ENCODE data around the gene SLC44A5.

DNA sequence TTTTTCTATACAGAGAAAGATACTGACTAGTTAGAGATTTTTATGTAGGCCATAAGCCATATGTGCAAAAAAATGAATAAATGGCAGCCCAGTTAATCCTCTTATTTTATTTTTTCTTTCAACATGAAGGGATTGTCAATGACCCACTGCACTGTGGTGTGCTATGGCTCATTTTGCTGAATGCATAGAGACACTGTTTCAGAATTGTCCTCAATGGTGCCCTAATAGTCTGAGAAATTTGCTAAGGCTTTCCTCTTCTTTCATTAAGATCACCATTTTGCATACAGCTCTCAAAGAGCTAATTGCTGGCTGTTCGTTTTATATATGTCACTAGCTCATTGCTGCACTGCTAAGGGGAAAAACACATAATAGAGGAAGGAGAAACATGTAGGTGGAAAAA is 189.5 kb downstream of the SLC44A5 start:
- TF ChIP-seq, protein P1, sequence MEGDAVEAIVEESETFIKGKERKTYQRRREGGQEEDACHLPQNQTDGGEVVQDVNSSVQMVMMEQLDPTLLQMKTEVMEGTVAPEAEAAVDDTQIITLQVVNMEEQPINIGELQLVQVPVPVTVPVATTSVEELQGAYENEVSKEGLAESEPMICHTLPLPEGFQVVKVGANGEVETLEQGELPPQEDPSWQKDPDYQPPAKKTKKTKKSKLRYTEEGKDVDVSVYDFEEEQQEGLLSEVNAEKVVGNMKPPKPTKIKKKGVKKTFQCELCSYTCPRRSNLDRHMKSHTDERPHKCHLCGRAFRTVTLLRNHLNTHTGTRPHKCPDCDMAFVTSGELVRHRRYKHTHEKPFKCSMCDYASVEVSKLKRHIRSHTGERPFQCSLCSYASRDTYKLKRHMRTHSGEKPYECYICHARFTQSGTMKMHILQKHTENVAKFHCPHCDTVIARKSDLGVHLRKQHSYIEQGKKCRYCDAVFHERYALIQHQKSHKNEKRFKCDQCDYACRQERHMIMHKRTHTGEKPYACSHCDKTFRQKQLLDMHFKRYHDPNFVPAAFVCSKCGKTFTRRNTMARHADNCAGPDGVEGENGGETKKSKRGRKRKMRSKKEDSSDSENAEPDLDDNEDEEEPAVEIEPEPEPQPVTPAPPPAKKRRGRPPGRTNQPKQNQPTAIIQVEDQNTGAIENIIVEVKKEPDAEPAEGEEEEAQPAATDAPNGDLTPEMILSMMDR (IDR thresholded peaks at IDR 0.05) = no peak
- no peak for TF ChIP-seq POLR2A (IDR thresholded peaks at IDR 0.05)
